GM21737 (cell line): ENCODE data around the gene RUSC2.
"Not testable (repeated sequence)": the region's sequence is repeated elsewhere in the genome, so short reads cannot be mapped to it uniquely, and the experiment has no call there.

Source experiments
- ATAC-seq: cut with Tn5 transposase; IDR thresholded peaks from one replicate; pipeline ENCODE4 v1.9.1; 2021; ENCODE audit warnings: mild to moderate bottlenecking, moderate library complexity; ENCODE audit not compliant: unreplicated experiment

Gene RUSC2

GRCh38 chr9:35490155-35490909 lies 421 bp downstream of the RUSC2 start:
- ATAC-seq: no peak

GRCh38 chr9:35490910-35491465 lies 1.1 kb downstream of the RUSC2 start:
- ATAC-seq: no peak

- not testable (repeated sequence) for ATAC-seq
Measured at GRCh38 chr9:35493119-35493518, 3.2 kb downstream of the RUSC2 start.

- ATAC-seq: no peak
Measured at GRCh38 chr9:35495984-35496383, 6.1 kb downstream of the RUSC2 start.

- not testable (repeated sequence) for ATAC-seq
Measured at GRCh38 chr9:35498245-35498644, 8.3 kb downstream of the RUSC2 start.

- no peak for ATAC-seq
Measured at GRCh38 chr9:35499029-35499700, 9.3 kb downstream of the RUSC2 start.

GRCh38 chr9:35499701-35500030 lies 9.8 kb downstream of the RUSC2 start:
- ATAC-seq: no peak

- no peak for ATAC-seq
Measured at GRCh38 chr9:35500130-35500748, 10.3 kb downstream of the RUSC2 start.

GRCh38 chr9:35501946-35502345 lies 12.0 kb downstream of the RUSC2 start:
- no peak for ATAC-seq

GRCh38 chr9:35506359-35506758 lies 16.4 kb downstream of the RUSC2 start:
- ATAC-seq: no peak

GRCh38 chr9:35508069-35508468 lies 18.2 kb downstream of the RUSC2 start:
- ATAC-seq: no peak

GRCh38 chr9:35510383-35510753 lies 20.5 kb downstream of the RUSC2 start:
- no peak for ATAC-seq

- ATAC-seq: no peak
Measured at GRCh38 chr9:35510754-35511428, 21.0 kb downstream of the RUSC2 start.

- no peak for ATAC-seq
Measured at GRCh38 chr9:35511453-35511852, 21.5 kb downstream of the RUSC2 start.

- ATAC-seq: no peak
Measured at GRCh38 chr9:35515766-35516165, 25.9 kb downstream of the RUSC2 start.

- ATAC-seq: no peak
Measured at GRCh38 chr9:35516479-35516878, 26.6 kb downstream of the RUSC2 start.

GRCh38 chr9:35517131-35517530 lies 27.2 kb downstream of the RUSC2 start:
- no peak for ATAC-seq

GRCh38 chr9:35517552-35518224 lies 27.8 kb downstream of the RUSC2 start:
- ATAC-seq: no peak

- ATAC-seq: no peak
Measured at GRCh38 chr9:35518225-35518821, 28.4 kb downstream of the RUSC2 start.

- ATAC-seq: no peak
Measured at GRCh38 chr9:35518981-35519679, 29.2 kb downstream of the RUSC2 start.
